ENCODE results near the gene D2HGDH. TPM values are rescaled to one million over a fixed set of nuclear protein-coding genes. Genes with fewer than 3 reads are reported as not detected.

Gene D2HGDH
- total and polyA plus RNA-seq, 2 of the 13 experiments (the other 11 are each of a cell fraction or from before 2014, with no cell fraction given) = 19.2 to 20.3 TPM

GRCh38 chr2:241771286-241772062, 37.0 kb downstream of the D2HGDH start (continued):
- TF ChIP-seq ARID2 (CRISPR knock-in tag; IDR thresholded peaks at IDR 0.05; ENCODE audit: borderline replicate concordance) (no peak; the same call in 1 of the 2 replicates), ZNF296 (CRISPR knock-in tag; conservative IDR thresholded peaks at IDR 0.05) (0 out of 2 replicates have a peak, but pooled peaks have one; percentile 57), ATF5 (CRISPR knock-in tag; IDR thresholded peaks at IDR 0.05; ENCODE audit: low read depth) (no peak; the same call in 1 of the 2 replicates), NFAT5 (CRISPR knock-in tag; IDR thresholded peaks at IDR 0.05) (no peak), IRF2 (CRISPR knock-in tag; IDR thresholded peaks at IDR 0.05) (no peak; the same call in 1 of the 2 replicates), CEBPG (CRISPR knock-in tag; IDR thresholded peaks at IDR 0.05) (peak; percentile 97), ZZZ3 (CRISPR knock-in tag; IDR thresholded peaks at IDR 0.05; ENCODE audit: borderline replicate concordance) (no peak), ZNF678 (CRISPR knock-in tag; IDR thresholded peaks at IDR 0.05) (peak; percentile 67; the same call in 1 of the 2 replicates), ZNF652 (CRISPR knock-in tag; IDR thresholded peaks at IDR 0.05; ENCODE audit: borderline replicate concordance, low read depth) (no peak), PAX8 (CRISPR knock-in tag; IDR thresholded peaks at IDR 0.05; ENCODE audit: borderline replicate concordance) (peak; percentile 80; the same call in 1 of the 2 replicates), NBN (conservative IDR thresholded peaks at IDR 0.05) (no peak), ATAD3A (CRISPR knock-in tag; IDR thresholded peaks at IDR 0.05) (no peak), ZNF205 (CRISPR knock-in tag; IDR thresholded peaks at IDR 0.05) (peak; percentile 63; the same call in 1 of the 2 replicates), NR2C2 (CRISPR knock-in tag; IDR thresholded peaks at IDR 0.05; ENCODE audit: borderline replicate concordance) (no peak; the same call in 1 of the 2 replicates), ZNF792 (CRISPR knock-in tag; IDR thresholded peaks at IDR 0.05) (peak; percentile 76; the same call in 1 of the 2 replicates), TGIF2 (CRISPR knock-in tag; IDR thresholded peaks at IDR 0.05) (peak; percentile 20), FOXM1 (CRISPR knock-in tag; IDR thresholded peaks at IDR 0.05) (no peak), IKZF4 (CRISPR knock-in tag; IDR thresholded peaks at IDR 0.05; ENCODE audit: borderline replicate concordance, low read depth, not compliant biosample characterization) (peak; percentile 94), GMEB1 (CRISPR knock-in tag; IDR thresholded peaks at IDR 0.05; ENCODE audit: borderline replicate concordance) (peak; percentile 54; the same call in 1 of the 2 replicates)
- TF ChIP-seq, protein P1, sequence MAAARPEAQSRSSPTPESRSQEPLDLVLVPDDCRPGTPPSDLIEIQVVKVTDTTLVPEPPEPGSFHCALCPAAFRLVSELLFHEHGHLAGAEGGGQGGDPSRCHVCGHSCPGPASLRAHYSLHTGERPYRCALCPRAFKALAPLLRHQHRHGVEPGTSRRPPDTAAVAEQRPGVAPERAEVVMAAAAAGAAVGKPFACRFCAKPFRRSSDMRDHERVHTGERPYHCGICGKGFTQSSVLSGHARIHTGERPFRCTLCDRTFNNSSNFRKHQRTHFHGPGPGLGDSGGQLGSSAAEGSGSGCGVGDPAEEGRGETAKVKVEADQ (CRISPR knock-in tag; IDR thresholded peaks at IDR 0.05; ENCODE audit: borderline replicate concordance) = no peak

Data from HepG2 (cell line).